T-helper 1 cell treated with Interleukin-12 subunit alpha and Interleukin-12 subunit beta and Interleukin-4 antibody, amounts not matched to agents 30 μg/mL and 1 μg/mL, for 36 hours (primary cell): Measurements from ENCODE around the gene CFAP61.
A peak's percentile ranks its signal among the peaks of the same experiment; 100 is the strongest.
"Not testable (repeated sequence)": the region's sequence is repeated elsewhere in the genome, so short reads cannot be mapped to it uniquely, and the experiment has no call there.

Source experiments
- H3K27ac Mint-ChIP-seq: one replicate; pipeline ENCODE4 v1.8.0; 2021; ENCODE audit warnings: mild to moderate bottlenecking, mixed read lengths
- H3K27me3 Mint-ChIP-seq: one replicate; pipeline ENCODE4 v1.8.0; 2021; ENCODE audit warnings: low read depth, mixed read lengths
- H3K36me3 Mint-ChIP-seq: one replicate; pipeline ENCODE4 v1.8.0; 2021; ENCODE audit warnings: low read depth, mixed read lengths
- H3K4me1 Mint-ChIP-seq: one replicate; pipeline ENCODE4 v1.8.0; 2021; ENCODE audit warnings: low read depth, mixed read lengths
- H3K4me3 Mint-ChIP-seq: one replicate; pipeline ENCODE4 v1.8.0; 2021; ENCODE audit warnings: mild to moderate bottlenecking, moderate library complexity, mixed read lengths
- H3K9me3 Mint-ChIP-seq: one replicate; pipeline ENCODE4 v1.8.0; 2021; ENCODE audit warnings: mixed read lengths

The CFAP61 gene, protein sequence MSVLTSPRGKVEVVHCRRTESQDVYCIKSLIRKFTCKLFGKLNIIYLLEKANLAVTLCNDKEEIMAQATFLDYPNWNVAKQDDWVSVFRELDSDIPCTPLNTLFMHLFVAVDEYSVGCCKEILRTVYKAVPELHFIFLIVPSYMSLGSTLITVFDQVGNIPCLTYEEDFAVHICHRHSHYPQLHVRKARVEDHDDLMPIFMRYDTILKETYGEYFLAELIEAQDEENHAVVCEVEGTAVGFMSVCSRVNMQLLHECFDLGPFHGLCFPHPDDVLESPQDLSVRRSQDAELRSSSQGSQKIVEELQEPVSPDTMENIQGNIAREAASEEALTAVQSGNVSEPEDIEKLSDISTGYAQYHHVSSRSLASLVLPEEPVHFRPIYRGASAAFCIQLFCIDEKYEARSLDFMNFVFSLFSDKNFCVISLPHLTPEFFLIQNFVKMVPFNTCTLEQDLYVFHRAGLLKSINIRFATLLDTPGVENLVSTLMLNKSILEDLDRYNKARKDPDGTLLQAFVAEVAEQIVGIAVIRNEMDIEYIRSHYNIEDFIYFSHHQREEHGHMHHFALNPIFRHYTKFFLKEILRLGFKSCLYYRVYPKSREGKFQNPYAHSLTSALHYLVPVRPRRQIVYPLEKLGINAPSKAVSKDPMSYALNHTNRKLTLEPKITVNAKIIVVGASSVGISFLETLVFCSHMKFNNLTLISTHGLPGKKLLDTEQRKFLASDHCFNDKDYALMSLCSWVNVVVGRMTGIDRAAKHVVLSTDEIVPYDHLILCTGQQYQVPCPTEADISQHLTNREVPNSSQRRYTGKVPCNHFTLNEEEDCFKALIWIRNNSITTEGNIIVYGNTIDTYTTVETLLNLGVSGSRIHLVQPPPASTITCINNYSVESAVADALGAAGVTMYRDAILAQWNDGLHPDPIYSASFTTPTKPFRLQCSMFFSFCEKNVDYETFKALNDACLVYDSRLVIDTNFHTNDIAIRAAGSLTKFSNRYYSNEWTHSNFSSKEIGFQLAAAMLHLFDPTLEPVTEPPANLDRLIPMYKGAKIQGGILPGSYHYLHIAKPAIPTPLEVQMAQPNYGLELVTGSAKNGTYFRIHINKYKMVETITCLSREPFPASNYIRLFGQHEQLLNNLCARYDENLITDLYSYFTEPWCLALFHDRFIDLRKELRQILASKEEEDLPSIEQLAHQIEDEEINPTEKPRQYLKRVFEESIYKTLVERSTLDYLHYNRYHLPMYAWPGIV

DNA sequence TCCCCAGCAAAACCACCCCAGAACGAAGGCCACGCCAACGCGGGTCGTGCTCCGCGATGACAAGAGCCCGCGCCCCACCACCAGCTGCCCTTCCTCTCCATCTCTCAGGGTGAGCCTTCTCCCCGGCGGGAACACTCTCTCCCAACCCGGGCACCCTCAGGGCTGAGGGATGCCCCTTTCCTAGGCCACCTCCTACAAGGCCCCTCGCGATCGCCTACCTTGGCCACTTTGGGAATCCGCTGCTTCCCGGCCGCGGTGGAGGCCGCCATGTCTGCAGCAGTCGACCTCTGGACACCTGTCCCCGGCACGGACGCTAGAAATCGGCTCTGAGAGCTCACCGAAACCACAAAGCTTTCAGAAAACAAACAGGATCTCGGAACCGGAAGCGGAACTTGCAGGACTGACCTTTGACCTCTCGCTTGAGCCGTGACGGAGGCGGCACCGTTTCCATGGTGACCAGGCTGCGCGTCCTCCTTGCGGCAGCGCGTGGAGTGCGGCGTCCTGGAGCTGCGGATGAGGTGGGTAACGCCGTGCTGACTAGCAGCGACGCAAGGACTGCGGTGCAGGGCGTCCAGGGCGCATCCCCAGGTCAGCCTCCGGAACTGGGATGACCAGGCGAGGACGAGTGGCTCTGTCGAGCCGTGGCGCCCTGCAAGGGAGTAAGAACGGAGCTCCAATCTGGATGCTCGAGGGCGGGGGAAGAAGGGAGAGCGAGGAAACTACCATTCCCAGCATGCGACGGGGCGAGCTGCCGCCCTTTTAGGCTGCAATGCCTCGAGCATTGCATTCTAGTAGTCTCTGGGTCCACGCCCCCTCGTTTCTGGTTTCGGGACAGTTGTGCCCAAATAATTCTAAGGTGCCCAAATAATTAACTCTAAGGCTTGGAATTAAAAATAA, at the start of gene CFAP61, which contains the start of gene CRNKL1:
Gene CFAP61 (plus strand): TSS at position 459 of the 897 bp plus-strand sequence. CDS start 4,122 bp downstream, outside the sequence.
Gene CRNKL1 (minus strand): TSS at position 393 of the 897 bp plus-strand sequence. CDS start 124 bp downstream, at position 269.
- Mint-ChIP-seq H3K9me3 (no peaks in the 10 kb centered on the region), H3K27me3 (no peaks in the 10 kb centered on the region), H3K4me3 (peak within 1 kb of the TSS; percentile 96), H3K27ac (peak within 1 kb of the TSS; percentile 95), H3K4me1 (peaks cover 20% of the 10 kb centered on the region), H3K36me3 (peaks cover 25% of the 10 kb centered on the region)

DNA sequence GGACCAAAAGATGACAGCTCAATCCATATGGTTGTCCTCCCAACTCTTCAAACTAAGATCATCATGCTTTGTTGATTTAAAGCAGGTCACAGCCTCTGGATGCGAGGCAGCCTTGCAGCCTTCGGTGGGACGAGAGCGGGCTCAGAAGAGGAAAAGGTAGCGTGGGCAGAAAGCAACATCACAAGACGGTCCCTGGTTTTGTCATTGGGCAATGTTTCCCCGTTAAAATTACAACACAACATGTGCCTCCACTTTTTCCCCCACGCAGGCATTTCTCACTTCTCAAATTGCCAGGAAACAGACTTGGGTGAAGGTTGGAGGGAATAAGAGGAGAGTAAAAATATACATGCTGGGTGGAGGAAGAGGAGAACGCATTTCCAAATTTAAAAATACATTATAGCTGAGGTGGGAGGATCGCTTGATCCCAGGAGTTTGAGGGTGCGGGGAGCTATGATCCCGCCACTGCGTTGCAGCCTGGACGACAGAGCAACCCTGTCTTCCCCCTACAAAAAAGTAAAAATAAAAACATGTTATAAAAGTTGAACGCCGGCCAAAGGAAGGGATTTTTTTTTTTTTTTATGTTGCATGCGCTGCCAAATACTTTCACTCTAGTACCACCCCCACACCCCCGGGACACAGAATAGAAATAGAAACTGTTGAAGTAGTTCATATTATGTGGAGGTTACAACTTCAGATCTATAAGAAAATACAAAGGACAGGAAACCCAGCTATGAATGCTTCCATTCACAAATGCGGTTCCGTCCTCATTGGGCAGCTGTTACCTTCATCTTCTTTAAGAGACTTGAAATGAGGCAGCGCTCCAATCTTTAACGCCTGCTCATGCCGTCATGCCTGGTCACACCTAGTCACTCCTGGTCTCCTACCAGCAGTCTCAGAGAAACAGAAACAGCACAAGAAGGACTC, 49.0 kb upstream of the CFAP61 start:
- no peak overlapping the region for H3K27ac Mint-ChIP-seq
- peaks cover 9% of the 10 kb centered on the region for H3K4me1 Mint-ChIP-seq
- no peaks in the 10 kb centered on the region for H3K9me3 Mint-ChIP-seq
- H3K4me3 Mint-ChIP-seq: peak overlapping the region; percentile 48
- peaks cover 52% of the 10 kb centered on the region for H3K27me3 Mint-ChIP-seq
- no peaks in the 10 kb centered on the region for H3K36me3 Mint-ChIP-seq

DNA sequence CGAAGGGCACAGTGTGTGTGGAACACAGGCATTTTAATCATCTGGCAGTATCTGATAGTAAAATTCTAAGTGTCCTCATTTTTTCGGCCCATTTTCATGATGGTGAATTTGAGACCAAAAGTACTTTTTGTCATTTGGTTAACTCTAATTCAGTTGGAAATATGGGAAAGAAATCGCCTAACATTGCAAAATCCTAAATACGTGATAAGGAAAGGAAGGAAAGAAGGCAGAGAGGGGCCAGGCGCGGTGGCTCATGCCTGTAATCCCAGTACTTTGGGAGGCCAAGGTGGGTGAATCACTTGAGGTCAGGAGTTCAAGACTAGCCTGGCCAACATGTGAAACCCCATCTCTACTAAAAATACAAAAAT, 48.4 kb upstream of the CFAP61 start:
- H3K27ac Mint-ChIP-seq, H3K4me1 Mint-ChIP-seq, H3K36me3 Mint-ChIP-seq, H3K9me3 Mint-ChIP-seq: not testable (repeated sequence)
- H3K4me3 Mint-ChIP-seq: peak overlapping the region; percentile 48
- peaks cover 49% of the 10 kb centered on the region for H3K27me3 Mint-ChIP-seq

DNA sequence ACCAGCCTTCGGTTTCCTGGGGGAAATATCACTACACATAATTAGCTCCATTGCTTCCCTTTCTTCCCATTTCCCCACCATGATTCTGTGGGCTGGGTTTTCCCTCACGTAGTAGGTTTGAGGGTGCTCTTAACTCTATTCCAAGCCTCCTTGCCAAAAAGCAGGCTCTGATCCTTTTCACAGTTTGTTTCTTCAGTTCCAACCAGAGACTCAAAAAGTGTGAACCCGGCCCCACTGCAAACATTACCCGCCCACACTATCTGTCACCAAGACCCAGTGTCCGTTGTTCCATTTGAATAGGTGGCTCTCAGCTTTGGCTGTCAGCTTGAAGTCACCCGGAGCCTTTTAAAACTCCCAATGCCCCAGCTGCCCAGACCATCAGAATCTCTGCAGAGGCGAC, 47.0 kb upstream of the CFAP61 start:
- no peaks in the 10 kb centered on the region for H3K36me3 Mint-ChIP-seq
- H3K9me3 Mint-ChIP-seq: no peaks in the 10 kb centered on the region
- H3K27ac Mint-ChIP-seq: no peak overlapping the region
- peaks cover 39% of the 10 kb centered on the region for H3K27me3 Mint-ChIP-seq
- no peak overlapping the region for H3K4me3 Mint-ChIP-seq
- peaks cover 9% of the 10 kb centered on the region for H3K4me1 Mint-ChIP-seq

DNA sequence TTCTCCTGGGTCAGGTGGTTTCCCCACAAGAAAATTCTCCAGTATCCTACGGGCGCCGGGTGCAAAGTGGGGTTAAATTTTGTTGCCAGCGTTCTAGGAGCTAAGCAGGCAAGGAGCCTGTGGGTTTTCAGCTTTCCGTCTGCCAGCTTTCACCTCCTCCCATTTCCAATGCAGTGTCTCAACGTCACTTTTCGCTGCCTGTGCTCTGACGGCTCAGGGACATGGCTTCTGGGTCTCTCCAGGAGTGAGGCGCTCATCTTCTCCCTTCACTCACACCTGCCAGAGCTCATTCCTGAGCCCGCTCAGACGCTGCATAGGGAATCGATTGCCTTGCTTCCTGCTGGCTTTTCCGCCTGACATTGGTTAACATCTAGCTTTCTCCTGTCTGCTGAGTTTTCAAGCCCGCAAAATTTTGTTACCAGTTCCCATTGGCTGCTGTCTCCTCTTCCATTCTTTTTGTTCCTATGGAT, 42.5 kb upstream of the CFAP61 start:
- H3K4me3 Mint-ChIP-seq: no peak overlapping the region
- H3K27me3 Mint-ChIP-seq: peaks cover 4% of the 10 kb centered on the region

DNA sequence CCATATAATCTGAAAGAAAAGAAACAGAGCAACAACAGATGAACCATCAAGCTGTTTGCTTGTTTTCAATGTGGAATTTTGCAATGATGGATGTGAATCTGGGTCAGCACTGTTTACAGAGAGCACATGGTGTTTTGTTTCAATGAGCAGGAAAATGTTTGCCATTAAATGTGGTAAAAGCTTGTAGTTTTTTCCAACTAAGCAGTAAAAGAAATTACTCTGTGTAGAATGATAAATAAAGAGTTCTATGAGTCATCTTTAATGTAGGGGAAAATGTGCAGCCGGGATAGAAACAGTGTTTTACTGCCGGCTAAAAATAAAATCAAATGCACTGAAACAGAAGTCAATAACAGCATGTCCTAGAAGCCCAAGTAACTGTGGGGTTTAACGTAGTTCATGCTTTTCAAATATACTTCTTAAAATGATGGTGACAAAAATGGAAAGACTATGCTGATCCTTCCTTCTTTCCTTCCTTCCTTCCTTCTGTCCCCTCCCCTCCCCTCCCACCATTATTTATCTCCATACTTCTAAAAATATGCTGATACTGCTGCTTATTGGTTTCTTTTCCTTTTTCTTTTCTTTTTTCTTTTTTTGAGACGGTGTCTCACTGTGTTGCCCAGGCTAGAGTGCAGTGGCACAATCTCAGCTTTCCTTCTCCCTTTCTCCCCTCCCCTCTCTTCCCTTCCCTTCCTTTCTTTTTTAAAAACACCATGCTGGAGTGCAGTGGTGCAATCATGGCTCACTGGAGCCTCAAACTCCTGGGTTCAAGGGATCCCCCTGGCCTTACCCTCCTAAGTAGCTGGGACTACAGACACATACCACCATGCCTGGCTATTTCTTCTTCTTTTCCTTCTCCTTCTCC, 41.5 kb upstream of the CFAP61 start:
- peaks cover 2% of the 10 kb centered on the region for H3K4me1 Mint-ChIP-seq
- no peak overlapping the region for H3K27ac Mint-ChIP-seq
- no peaks in the 10 kb centered on the region for H3K9me3 Mint-ChIP-seq
- H3K36me3 Mint-ChIP-seq: no peaks in the 10 kb centered on the region
- H3K27me3 Mint-ChIP-seq: no peaks in the 10 kb centered on the region
- H3K4me3 Mint-ChIP-seq: no peak overlapping the region

More for the DNA sequence above, 42.5 kb upstream of the CFAP61 start:
- Mint-ChIP-seq H3K9me3 (no peaks in the 10 kb centered on the region), H3K36me3 (no peaks in the 10 kb centered on the region), H3K27ac (no peak overlapping the region), H3K4me1 (peaks cover 2% of the 10 kb centered on the region)

DNA sequence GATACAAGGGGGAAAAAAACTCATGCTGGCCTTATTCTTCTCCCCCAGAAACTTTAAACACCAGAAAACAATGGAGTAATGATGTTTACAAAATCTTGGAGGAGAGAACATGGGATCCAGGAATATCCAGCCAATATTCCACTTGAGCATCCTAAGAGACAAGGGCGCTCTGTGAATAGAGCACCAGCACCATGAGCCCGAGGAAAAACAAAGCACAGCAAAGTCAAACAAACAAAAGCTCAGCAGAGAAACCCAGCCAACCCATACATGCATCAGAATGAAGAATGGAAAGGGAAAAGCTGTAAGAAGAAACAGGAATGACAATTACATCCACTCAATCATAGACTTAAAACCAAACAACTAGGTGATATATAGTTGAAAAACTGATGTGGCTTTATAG, 39.8 kb upstream of the CFAP61 start:
- Mint-ChIP-seq H3K4me3 (no peak overlapping the region), H3K4me1 (peaks cover 9% of the 10 kb centered on the region), H3K36me3 (no peaks in the 10 kb centered on the region), H3K27me3 (no peaks in the 10 kb centered on the region), H3K27ac (no peak overlapping the region), H3K9me3 (no peaks in the 10 kb centered on the region)

DNA sequence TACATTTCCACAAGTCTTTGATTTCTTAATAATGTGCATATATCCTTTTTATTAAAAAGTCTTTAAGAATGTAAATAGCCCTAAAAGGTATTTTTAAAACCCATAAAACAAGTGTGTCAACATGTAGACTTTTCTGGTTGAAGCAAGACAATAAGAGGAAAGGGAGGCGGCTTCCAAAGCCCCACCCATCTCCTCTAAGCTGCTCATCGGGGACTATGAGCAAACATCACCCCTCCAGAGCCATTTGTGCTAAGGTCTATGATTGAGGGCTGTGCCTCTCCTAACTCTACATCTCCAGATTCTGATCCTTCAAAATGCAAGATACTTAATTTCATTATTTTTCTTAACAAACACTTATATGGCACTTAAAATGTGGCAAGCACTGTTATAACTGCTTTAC, 37.7 kb upstream of the CFAP61 start:
- Mint-ChIP-seq H3K36me3 (peaks cover 4% of the 10 kb centered on the region), H3K27ac (no peak overlapping the region), H3K4me3 (no peak overlapping the region), H3K4me1 (peaks cover 23% of the 10 kb centered on the region), H3K9me3 (no peaks in the 10 kb centered on the region), H3K27me3 (no peaks in the 10 kb centered on the region)

DNA sequence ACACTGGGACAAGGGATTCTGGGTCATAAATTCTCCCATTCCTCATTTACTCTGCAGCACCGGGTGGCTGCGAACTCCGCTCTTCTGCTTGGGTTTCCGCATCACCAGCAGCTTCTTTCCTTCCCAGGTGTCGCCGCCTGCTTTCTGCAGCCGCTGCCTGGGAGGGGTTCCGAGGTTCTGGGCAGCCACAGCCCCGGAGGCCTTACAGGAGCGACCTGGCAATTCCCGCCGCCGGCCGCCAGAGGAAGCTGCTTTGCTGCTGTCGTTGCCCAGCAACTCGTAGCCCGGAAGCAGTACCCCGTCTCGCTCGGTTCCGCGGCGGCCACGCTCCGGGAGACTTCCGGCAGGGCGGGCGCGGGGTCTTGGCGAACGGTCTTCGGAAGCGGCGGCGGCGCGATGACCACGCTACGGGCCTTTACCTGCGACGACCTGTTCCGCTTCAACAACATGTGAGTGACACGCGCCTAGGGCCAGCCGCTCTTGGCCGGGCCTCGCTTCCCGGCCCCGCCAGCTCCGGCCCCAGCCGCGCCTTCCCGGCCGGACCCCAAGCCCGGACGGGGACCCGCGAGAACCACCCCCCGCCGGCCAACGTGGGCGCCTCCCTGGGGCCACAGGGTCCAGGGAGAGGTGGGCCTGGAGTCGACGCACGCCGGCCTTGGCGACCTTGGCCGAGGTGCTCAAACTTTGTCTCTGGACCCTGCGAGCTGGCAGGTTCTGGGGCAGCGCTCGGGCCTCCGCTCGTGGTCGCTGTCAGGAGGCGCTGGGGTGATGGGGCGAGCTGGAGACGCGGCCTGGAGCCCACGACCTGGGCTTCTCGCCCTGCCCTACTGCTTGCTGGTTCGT, 35.1 kb upstream of the CFAP61 start, which contains the start of gene NAA20:
Gene NAA20 (plus strand): TSS at position 362 of the 843 bp plus-strand sequence. CDS start 35 bp downstream, at position 397.
- peaks cover 4% of the 10 kb centered on the region for H3K36me3 Mint-ChIP-seq
- peaks cover 44% of the 10 kb centered on the region for H3K4me1 Mint-ChIP-seq

DNA sequence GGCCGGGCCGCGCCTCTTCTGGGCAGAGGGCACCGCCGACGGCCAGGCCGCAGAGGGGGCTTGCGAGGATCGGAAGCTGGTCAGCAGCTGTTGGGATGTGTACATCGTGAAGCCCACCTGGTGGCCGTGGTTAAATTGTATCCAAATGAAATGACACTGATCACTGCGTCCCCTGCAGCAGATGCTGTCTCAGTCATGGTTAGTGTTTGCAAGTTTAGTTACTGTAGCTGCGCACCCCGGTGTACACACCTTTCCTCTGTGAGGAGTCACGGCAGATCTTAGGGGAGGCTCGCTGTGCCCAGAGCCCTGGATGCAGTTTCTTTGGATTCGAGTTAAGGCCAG, 34.5 kb upstream of the CFAP61 start:
- H3K27me3 Mint-ChIP-seq: no peaks in the 10 kb centered on the region
- H3K4me1 Mint-ChIP-seq: peaks cover 47% of the 10 kb centered on the region
- peak overlapping the region; percentile 89 for H3K4me3 Mint-ChIP-seq
- no peaks in the 10 kb centered on the region for H3K9me3 Mint-ChIP-seq
- H3K27ac Mint-ChIP-seq: peak overlapping the region; percentile 78
- H3K36me3 Mint-ChIP-seq: peaks cover 4% of the 10 kb centered on the region

More for the DNA sequence above, 35.1 kb upstream of the CFAP61 start, which contains the start of gene NAA20:
- Mint-ChIP-seq H3K27me3 (no peaks in the 10 kb centered on the region), H3K9me3 (no peaks in the 10 kb centered on the region), H3K4me3 (peak within 1 kb of the TSS; percentile 89), H3K27ac (peak within 1 kb of the TSS; percentile 83)

DNA sequence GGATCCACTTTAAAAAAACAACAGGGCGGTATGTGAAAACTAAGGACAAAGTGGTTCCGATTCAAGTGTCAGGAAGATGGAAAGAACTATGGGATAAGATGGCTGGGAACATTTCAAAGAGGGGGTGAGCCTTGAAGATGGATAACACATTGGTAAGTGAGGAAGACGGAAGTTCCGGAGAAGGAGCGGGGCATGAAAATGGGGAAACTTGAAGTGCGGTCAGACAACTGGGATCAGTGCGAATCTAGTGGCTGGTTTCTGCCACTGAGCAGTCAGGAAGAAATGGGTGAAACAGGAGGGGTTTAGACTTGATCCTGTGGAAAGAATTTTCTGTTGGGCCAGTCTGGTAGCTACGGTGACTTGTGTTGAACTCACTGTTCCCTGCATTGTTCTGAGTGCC, 34.0 kb upstream of the CFAP61 start:
- Mint-ChIP-seq H3K4me1 (peaks cover 49% of the 10 kb centered on the region), H3K36me3 (peaks cover 4% of the 10 kb centered on the region), H3K27ac (peak overlapping the region; percentile 62), H3K27me3 (no peaks in the 10 kb centered on the region), H3K4me3 (peak overlapping the region; percentile 89), H3K9me3 (no peaks in the 10 kb centered on the region)
